Panc1 (cell line): ENCODE data around the gene TNFRSF18. TPM values are rescaled to one million over a fixed set of nuclear protein-coding genes. Genes with fewer than 3 reads are reported as not detected.

Experiments used
- ATAC-seq: fragments of 200-7000 bp; cut with Tn5 transposase; 2 replicates; pipeline ENCODE4 v1.9.1; 2020; ENCODE audit warnings: mild to moderate bottlenecking, moderate library complexity
- BruUV-seq: library from RNA; stranded (reverse); fragments of 400-500 nt; replicated peaks from 2 replicates; lab custom pipeline; 2021; lab: Mats Ljungman, UMichigan
- CTCF ChIA-PET: fragments of 300-600 bp; sonication (Branson Sonifier 250); formaldehyde crosslinking; loops from one replicate; lab custom pipeline; 2022; ENCODE audit warnings: antibody characterized with exemption; lab: Charles Lee
- POLR2A ChIA-PET: fragments of 300-600 bp; sonication (Branson Sonifier 250); formaldehyde crosslinking; loops from one replicate; lab custom pipeline; 2022; ENCODE audit warnings: antibody characterized with exemption; lab: Charles Lee
- DNase-seq: peaks from one replicate; pipeline ENCODE4 v3.0.0-alpha.2; 2010; ENCODE audit warnings: low read depth, low spot score
- H3K27ac ChIP-seq: 2 replicates; pipeline ENCODE4 v1.5.1; 2011; ENCODE audit warnings: mild to moderate bottlenecking, low read length, inconsistent platforms
- H3K27me3 ChIP-seq: fragments of 200-500 bp; sonication (Bioruptor generic); 2 replicates; pipeline ENCODE4 v1.6.0; 2014; ENCODE audit warnings: low read length, inconsistent platforms; ENCODE audit not compliant: control insufficient read depth, insufficient read depth
- H3K36me3 ChIP-seq: fragments of 200-500 bp; sonication (Bioruptor generic); 2 replicates; pipeline ENCODE4 v1.5.1; 2014; ENCODE audit warnings: inconsistent platforms, mild to moderate bottlenecking, low read length, moderate library complexity; ENCODE audit not compliant: control insufficient read depth, insufficient read depth
- H3K4me1 ChIP-seq: 2 replicates; pipeline ENCODE4 v1.5.1; 2011; ENCODE audit warnings: inconsistent platforms, mild to moderate bottlenecking, low read length, moderate library complexity; ENCODE audit not compliant: control insufficient read depth, insufficient read depth
- H3K4me3 ChIP-seq, 2 experiments: 2 replicates each; pipeline ENCODE4 v1.5.1; 2011 to 2012; ENCODE audit warnings: low read depth in 2 of 2, low read length in 2 of 2, mild to moderate bottlenecking in 2 of 2, inconsistent platforms in 1 of 2, moderate library complexity in 1 of 2
- H3K9me3 ChIP-seq: fragments of 200-500 bp; sonication (Bioruptor generic); 2 replicates; pipeline ENCODE4 v1.5.1; 2014; ENCODE audit warnings: low read depth, mild to moderate bottlenecking, inconsistent platforms, low read length, moderate library complexity; ENCODE audit not compliant: control insufficient read depth, insufficient read depth
- CTCF ChIP-seq: fragments of 450-650 bp; IDR thresholded peaks from 2 replicates; pipeline ENCODE4 v1.5.1; 2017; ENCODE audit warnings: mild to moderate bottlenecking
- POLR2AphosphoS5 ChIP-seq: IDR thresholded peaks from 2 replicates; pipeline ENCODE4 v1.6.1; 2012; ENCODE audit warnings: mild to moderate bottlenecking, low read depth, low read length, moderate library complexity
- REST ChIP-seq, 2 experiments: IDR thresholded peaks; 2 replicates each; pipeline ENCODE4 v1.6.1; 2011 to 2012; ENCODE audit warnings: low read depth in 2 of 2, control low read depth in 1 of 2, low read length in 1 of 2, mild to moderate bottlenecking in 1 of 2, moderate library complexity in 1 of 2; ENCODE audit not compliant: insufficient read depth in 1 of 2
- SIN3A ChIP-seq: IDR thresholded peaks from 2 replicates; pipeline ENCODE4 v1.6.1; 2012; ENCODE audit warnings: low read depth, mild to moderate bottlenecking, low read length, moderate library complexity, borderline replicate concordance; ENCODE audit not compliant: insufficient read depth
- TCF7L2 ChIP-seq: IDR thresholded peaks from 2 replicates; pipeline ENCODE4 v1.6.1; 2011; ENCODE audit warnings: mild to moderate bottlenecking, low read depth, low read length, inconsistent platforms
- in situ Hi-C: cut with HindIII; loops from 2 replicates; pipeline ENCODE4 v1.10.0; 2016; ENCODE audit warnings: low sequenced_read_pairs, low pct_unique_long_range_greater_than_20kb
- intact Hi-C: fragments of 100-400 bp; cut with micrococcal nuclease; formaldehyde crosslinking; loops from one replicate; pipeline ENCODE4 v1.10.0; 2022; ENCODE audit not compliant: unreplicated experiment
- total RNA-seq: library from RNA; stranded (reverse); gene quantifications from one replicate; pipeline ENCODE4 v1.2.1, GENCODE V29; 2021; ENCODE audit not compliant: unreplicated experiment

The TNFRSF18 gene
- total RNA-seq, 1 experiment from 2014 or later, result 4.3 TPM

GRCh38 chr1:1242461-1243265 lies 36.3 kb upstream of the TNFRSF18 start:
- Histone ChIP-seq H3K4me1 (peaks cover 70% of the 10 kb centered on the region), H3K27me3 (no peaks in the 10 kb centered on the region), H3K4me3 (no peak overlapping the region), H3K9me3 (no peaks in the 10 kb centered on the region), H3K36me3 (no peaks in the 10 kb centered on the region), H3K27ac (no peak overlapping the region)
- TF ChIP-seq REST (IDR thresholded peaks at IDR 0.05; ENCODE audit: insufficient read depth in 1 of 2, low read depth in 2 of 2, low read length in 1 of 2), result no peak
- no peak for TF ChIP-seq POLR2AphosphoS5
- no peak for TF ChIP-seq SIN3A
- TF ChIP-seq CTCF, result no peak
- TF ChIP-seq TCF7L2, result no peak
- in situ Hi-C loops (no loop called here), intact Hi-C loops (no loop called here)
- BruUV-seq, result no TSS peak
- ATAC-seq (no peak), DNase-seq (no peak)
- POLR2A ChIA-PET, result no interaction called here
- CTCF ChIA-PET, result no interaction called here

GRCh38 chr1:1241588-1242219 lies 35.3 kb upstream of the TNFRSF18 start:
- H3K9me3 ChIP-seq, result no peaks in the 10 kb centered on the region
- CTCF ChIA-PET, result no interaction called here
- no peaks in the 10 kb centered on the region for H3K27me3 ChIP-seq
- in situ Hi-C loops (no loop called here), intact Hi-C loops (no loop called here)
- ATAC-seq (no peak), DNase-seq (no peak)
- TF ChIP-seq TCF7L2, result no peak
- TF ChIP-seq POLR2AphosphoS5, result 0 out of 2 replicates have a peak, but pooled peaks have one; percentile 24
- POLR2A ChIA-PET, result no interaction called here
- peaks cover 72% of the 10 kb centered on the region for H3K4me1 ChIP-seq
- no peak overlapping the region for H3K4me3 ChIP-seq
- H3K36me3 ChIP-seq, result no peaks in the 10 kb centered on the region
- no TSS peak for BruUV-seq
- H3K27ac ChIP-seq, result peak overlapping the region; percentile 78
